Fibroblast of pulmonary artery (primary cell): ENCODE data around the gene PDE6C.

Source experiments
- DNase-seq: peaks from one replicate; pipeline ENCODE4 v3.0.0-alpha.2; 2010; ENCODE audit warnings: low read depth
- H3K4me3 ChIP-seq: replicated peaks from 2 replicates; pipeline ENCODE4 v1.5.1; 2011; ENCODE audit warnings: low read depth, mild to moderate bottlenecking, control low read depth, low read length, moderate library complexity
- CTCF ChIP-seq: IDR thresholded peaks from 2 replicates; pipeline ENCODE4 v1.5.1; 2011; ENCODE audit warnings: mild to moderate bottlenecking, control low read depth, low read length, inconsistent platforms; ENCODE audit errors: missing control alignments

PDE6C gene

GRCh38 chr10:93612311-93612710 is at the start of gene PDE6C:
TSS of gene PDE6C (plus strand) at chr10:93612537. CDS start at chr10:93612726, 189 bp downstream.
- H3K4me3 ChIP-seq = no peak within 1 kb of the TSS
- TF ChIP-seq CTCF = no peak
- DNase-seq = no peak

- no peak for TF ChIP-seq CTCF
- H3K4me3 ChIP-seq = no peak overlapping the region
- DNase-seq = no peak
These were observed 46.9 kb upstream of the PDE6C start for GRCh38 chr10:93565446-93565845.

- no peak for DNase-seq
- no peak for TF ChIP-seq CTCF
- no peak within 1 kb of the TSS for H3K4me3 ChIP-seq
These were observed 45.7 kb upstream of the PDE6C start, which contains the start of gene FFAR4 for GRCh38 chr10:93566435-93567276. TSS of gene FFAR4 (plus strand) at chr10:93566665. CDS start at chr10:93566721, 56 bp downstream.

GRCh38 chr10:93567277-93568104 is 44.8 kb upstream of the PDE6C start:
- no peak overlapping the region for H3K4me3 ChIP-seq
- DNase-seq = no peak
- TF ChIP-seq CTCF = no peak

- TF ChIP-seq CTCF = no peak
- no peak for DNase-seq
- no peak overlapping the region for H3K4me3 ChIP-seq
These were observed 44.3 kb upstream of the PDE6C start for GRCh38 chr10:93568105-93568390.

- no peak for TF ChIP-seq CTCF
- H3K4me3 ChIP-seq = no peak overlapping the region
- DNase-seq = no peak
These were observed 42.0 kb upstream of the PDE6C start for GRCh38 chr10:93570383-93570782.
